ENCODE measurements around the gene CHD2. TPM values are rescaled to one million over a fixed set of nuclear protein-coding genes. Genes with fewer than 3 reads are reported as not detected.
A peak's percentile ranks its signal among the peaks of the same experiment; 100 is the strongest.

CHD2 gene
- total and polyA plus RNA-seq, 10 of the 15 experiments (the other 5 are each of a cell fraction or from before 2014, with no cell fraction given), result 38.1 to 94.7 (median 63.3) TPM

- no peak for TF ChIP-seq ZNF687 (IDR thresholded peaks at IDR 0.05)
- no peak for TF ChIP-seq NRF1 (conservative IDR thresholded peaks at IDR 0.05; ENCODE audit: low read depth, low read length)
- TF ChIP-seq SMARCA5 (IDR thresholded peaks at IDR 0.05), result no peak
- no peak for TF ChIP-seq NFYA (IDR thresholded peaks at IDR 0.05; ENCODE audit: borderline replicate concordance, low read depth, low read length)
- TF ChIP-seq CREM (IDR thresholded peaks at IDR 0.05; ENCODE audit: low read depth), result peak; percentile 43; the same call in 1 of the 2 replicates
- TF ChIP-seq POU2F2 (IDR thresholded peaks at IDR 0.05; ENCODE audit: borderline replicate concordance, low read depth, low read length), result no peak
- no peak for TF ChIP-seq E4F1 (IDR thresholded peaks at IDR 0.05; ENCODE audit: borderline replicate concordance, partially characterized antibody)
- peak; percentile 16 for TF ChIP-seq SKIL (IDR thresholded peaks at IDR 0.05; ENCODE audit: low read depth, poor library complexity, severe bottlenecking)
- no peak for TF ChIP-seq E2F4 (IDR thresholded peaks at IDR 0.05; ENCODE audit: low read depth, low read length)
- TF ChIP-seq SREBF2 (IDR thresholded peaks at IDR 0.05; ENCODE audit: low read length), result no peak
- no peak for TF ChIP-seq PKNOX1 (IDR thresholded peaks at IDR 0.05)
- 0 out of 2 replicates have a peak, but pooled peaks have one; percentile 22 for TF ChIP-seq ATF2 (IDR thresholded peaks at IDR 0.05; ENCODE audit: low read length)
- no peak for TF ChIP-seq CBX3 (IDR thresholded peaks at IDR 0.05; ENCODE audit: borderline replicate concordance, low read depth)
- TF ChIP-seq SREBF1 (IDR thresholded peaks at IDR 0.05; ENCODE audit: low read length), result no peak
- TF ChIP-seq RELB (IDR thresholded peaks at IDR 0.05; ENCODE audit: low read depth), result 0 out of 2 replicates have a peak, but pooled peaks have one; percentile 3
These were observed 16.2 kb upstream of the CHD2 start (continued) for GRCh38 chr15:92883876-92884435.

Data from GM12878 (cell line).